Raji (cell line): ENCODE data around the gene FLAD1.

Source experiments
- POLR2A ChIP-seq: IDR thresholded peaks from 2 replicates; pipeline ENCODE4 v1.6.1; 2011; ENCODE audit warnings: low read depth, low read length, control low read depth; ENCODE audit not compliant: insufficient read depth

Gene FLAD1

GRCh38 chr1:154982897-154983648, at the start of gene FLAD1:
TSS of gene FLAD1 (plus strand) at chr1:154983344. CDS start at chr1:154983695, 351 bp downstream.
- TF ChIP-seq POLR2A = peak; percentile 71

- no peak for TF ChIP-seq POLR2A
Observed at GRCh38 chr1:154934358-154934948, 48.7 kb upstream of the FLAD1 start.

- TF ChIP-seq POLR2A = 0 out of 2 replicates have a peak, but pooled peaks have one; percentile 11
Observed at GRCh38 chr1:154935749-154936554, 47.2 kb upstream of the FLAD1 start.

GRCh38 chr1:154936555-154937084, 46.5 kb upstream of the FLAD1 start, which contains the start of gene PMVK:
TSS of gene PMVK (minus strand) at chr1:154936719. CDS start at chr1:154936685, 34 bp downstream.
- TF ChIP-seq POLR2A = peak; percentile 87

DNA sequence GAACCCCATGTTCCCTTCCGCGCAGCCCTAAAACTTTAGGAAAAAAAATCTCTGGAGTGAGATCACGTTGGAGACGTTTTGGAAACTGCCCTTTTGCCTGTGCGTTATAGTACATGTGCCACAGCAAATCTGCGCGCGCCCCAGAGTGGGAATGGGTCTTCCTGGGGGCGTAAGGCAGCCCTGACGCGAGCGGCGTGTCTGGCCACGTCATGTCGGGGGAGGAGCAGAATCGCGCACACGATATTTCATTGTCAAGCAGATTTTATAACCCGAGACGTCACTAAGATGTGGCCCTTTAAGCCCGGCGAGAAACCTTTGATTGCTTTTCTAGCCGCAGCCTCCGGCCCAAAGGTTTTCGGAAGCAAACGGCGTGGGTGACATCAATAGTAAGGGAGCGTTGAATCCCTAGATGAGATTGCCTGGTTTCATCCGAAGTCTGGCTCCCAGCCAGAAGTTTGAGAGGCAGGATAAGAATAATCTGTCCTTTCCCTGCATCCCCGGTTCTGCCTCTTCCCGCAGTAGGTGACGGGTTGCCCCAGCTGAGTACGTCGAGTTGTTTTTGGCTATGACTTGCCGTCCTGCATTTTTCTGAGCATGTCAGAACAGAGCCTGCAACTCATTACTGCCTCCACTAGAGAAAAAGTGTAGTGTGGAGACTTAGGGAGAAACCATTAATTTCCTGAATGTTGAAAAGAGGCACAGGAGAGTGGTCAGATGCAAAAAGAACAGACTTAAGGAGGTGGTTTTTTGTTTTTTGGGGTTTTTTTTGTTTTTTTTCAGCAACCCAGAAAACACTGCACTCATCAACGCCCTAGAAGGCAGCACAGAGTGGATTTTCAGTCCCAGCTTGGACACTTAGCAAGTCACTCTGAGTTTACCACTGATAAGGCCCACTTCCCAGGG, 45.8 kb upstream of the FLAD1 start:
- TF ChIP-seq POLR2A = peak; percentile 79

GRCh38 chr1:154937988-154938386, 45.2 kb upstream of the FLAD1 start:
- TF ChIP-seq POLR2A = no peak

- TF ChIP-seq POLR2A = no peak
Observed at GRCh38 chr1:154938604-154939399, 44.3 kb upstream of the FLAD1 start.

DNA sequence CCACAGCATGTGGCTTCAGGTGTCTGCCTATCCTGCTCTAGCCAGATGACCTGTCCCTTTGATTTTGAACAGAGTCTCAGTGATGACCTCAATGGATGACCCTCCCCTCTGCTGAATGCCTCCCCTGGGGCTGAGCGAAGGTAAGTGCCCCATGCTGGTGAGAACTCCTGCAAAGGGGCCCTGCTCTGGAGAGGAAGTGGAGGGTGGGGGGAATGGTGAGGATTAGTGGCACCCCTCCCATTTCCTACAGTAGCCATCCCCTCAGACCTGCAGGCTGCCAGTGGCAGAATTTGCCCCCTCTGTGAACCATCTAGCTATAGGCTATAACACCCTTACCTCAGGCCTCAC, 43.0 kb upstream of the FLAD1 start:
- TF ChIP-seq POLR2A = no peak

GRCh38 chr1:154940651-154941194, 42.4 kb upstream of the FLAD1 start:
- TF ChIP-seq POLR2A = no peak

- 0 out of 2 replicates have a peak, but pooled peaks have one; percentile 24 for TF ChIP-seq POLR2A
Observed at GRCh38 chr1:154941333-154942013, 41.7 kb upstream of the FLAD1 start.

DNA sequence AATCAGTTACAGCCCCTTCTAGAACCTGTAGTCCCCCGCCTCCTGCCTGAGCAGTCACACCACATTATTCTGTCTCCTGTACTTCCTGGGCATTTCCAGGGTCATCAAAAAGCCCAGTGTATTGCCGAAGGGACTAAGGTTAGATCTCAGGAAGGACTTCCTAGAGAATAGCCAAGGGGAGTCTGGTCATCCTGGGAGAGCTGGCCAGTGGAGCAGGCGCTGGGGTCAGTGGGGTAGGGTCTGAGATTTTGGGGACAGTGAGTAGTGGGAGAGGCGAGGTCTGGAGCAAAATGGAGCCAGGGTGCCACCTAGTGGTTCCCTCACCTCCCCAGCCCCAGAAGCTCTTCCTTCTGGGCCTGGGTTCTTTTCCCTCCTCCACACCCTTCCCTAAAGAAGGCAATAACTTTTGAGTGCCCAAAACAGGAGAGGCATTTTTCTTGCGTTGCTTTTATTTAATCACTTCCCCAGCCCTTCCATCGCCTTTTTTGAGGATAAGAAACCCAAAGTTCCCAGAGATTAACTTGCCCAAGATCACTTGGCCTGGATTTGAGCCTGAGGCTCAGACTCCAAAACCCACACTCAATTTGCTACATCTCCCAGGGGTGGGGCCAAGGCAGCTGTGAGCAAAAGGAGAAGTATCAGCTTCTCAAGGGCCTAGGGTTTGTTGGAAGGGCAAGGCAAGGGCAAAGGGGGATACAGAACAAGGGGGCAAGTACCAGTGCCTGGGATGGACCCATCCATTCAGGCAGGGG, 39.3 kb upstream of the FLAD1 start:
- TF ChIP-seq POLR2A = peak; percentile 10; the same call in 1 of the 2 replicates

DNA sequence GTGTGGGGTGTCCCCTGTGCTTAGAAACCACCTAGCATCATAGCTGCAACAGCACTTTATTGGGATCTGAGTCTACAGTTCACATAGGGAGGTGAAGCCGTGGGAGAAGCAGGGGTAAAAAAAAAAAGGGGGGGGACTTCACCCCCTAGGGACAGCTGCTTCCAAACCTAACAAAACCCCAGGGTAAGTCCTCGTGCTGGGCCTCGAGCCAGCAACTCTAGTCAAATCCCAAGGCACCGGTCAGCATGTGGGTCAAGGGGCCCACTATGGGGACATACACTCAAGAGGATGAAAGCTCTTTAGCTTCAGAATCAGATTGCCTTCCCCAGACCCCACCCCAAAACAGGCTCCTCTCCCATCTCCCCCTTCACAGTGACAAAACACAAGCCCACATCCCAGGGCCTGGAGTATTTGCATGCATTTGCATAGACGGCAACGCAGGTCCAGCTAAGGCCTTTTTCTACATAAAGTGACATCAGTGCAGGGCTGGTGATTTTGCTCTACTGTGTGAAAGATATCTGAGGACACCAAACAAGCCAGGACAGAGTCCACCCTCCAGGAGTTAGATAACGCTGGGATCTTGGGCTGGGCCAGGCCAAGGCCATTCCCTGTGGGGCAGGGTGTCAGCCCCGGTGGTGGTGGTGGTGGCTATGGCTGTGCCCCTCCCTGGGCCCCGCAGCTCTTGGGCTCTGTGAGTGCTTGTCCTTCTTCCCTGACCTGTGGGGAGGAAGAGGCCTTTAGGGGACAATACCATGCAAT, 38.6 kb upstream of the FLAD1 start:
- TF ChIP-seq POLR2A = peak; percentile 49
